ENCODE measurements around the gene HKDC1.

GRCh38 chr10:69315610-69316312 is 95.6 kb downstream of the HKDC1 start:
- TF ChIP-seq CTCF (IDR thresholded peaks at IDR 0.05): no peak
- TF ChIP-seq POLR2A (IDR thresholded peaks at IDR 0.05): no peak

Measured in gastroesophageal sphincter (tissue), 3 donors.